G401 (cell line): ENCODE data around the gene C19orf33. TPM values are rescaled to one million over a fixed set of nuclear protein-coding genes. Genes with fewer than 3 reads are reported as not detected.

ENCODE experiments used
- DNase-seq: peaks from one replicate; pipeline ENCODE4 v3.0.0-alpha.2; 2015; ENCODE audit warnings: low spot score
- in situ Hi-C: cut with HindIII; loops from 2 replicates; pipeline ENCODE4 v1.10.0; 2016; ENCODE audit warnings: low sequenced_read_pairs, mixed read lengths
- total RNA-seq: library from RNA; depleted of rRNA; stranded (reverse); fragments of >200 nt; shearing (Covaris generic); gene quantifications from 2 replicates; pipeline ENCODE4 v1.2.3, GENCODE V29; 2014

C19orf33 gene
- total RNA-seq, 1 experiment from 2014 or later = not detected

- in situ Hi-C loops = no loop called here
- DNase-seq = no peak
These were observed 3.0 kb downstream of the C19orf33 start for GRCh38 chr19:38307076-38307475.

- in situ Hi-C loops = no loop called here
- DNase-seq = no peak
These were observed 3.5 kb downstream of the C19orf33 start for GRCh38 chr19:38307597-38307996.

GRCh38 chr19:38308006-38308766 lies 4.1 kb downstream of the C19orf33 start:
- in situ Hi-C loops = no loop called here
- no peak for DNase-seq

- DNase-seq = no peak
- in situ Hi-C loops = no loop called here
These were observed 5.0 kb downstream of the C19orf33 start for GRCh38 chr19:38308926-38309614.

- in situ Hi-C loops = no loop called here
- no peak for DNase-seq
These were observed 5.7 kb downstream of the C19orf33 start for GRCh38 chr19:38309615-38310278.

- in situ Hi-C loops = no loop called here
These were observed 6.2 kb downstream of the C19orf33 start for GRCh38 chr19:38310279-38310670.

GRCh38 chr19:38310986-38311385 lies 6.9 kb downstream of the C19orf33 start:
- no peak for DNase-seq
- in situ Hi-C loops = no loop called here

More at GRCh38 chr19:38310279-38310670, 6.2 kb downstream of the C19orf33 start:
- no peak for DNase-seq

GRCh38 chr19:38315657-38316476 lies 11.8 kb downstream of the C19orf33 start, which contains the start of gene YIF1B:
YIF1B (minus strand) TSS chr19:38315947; CDS start chr19:38315917, 30 bp downstream.
- in situ Hi-C loops = no loop called here
- peak; percentile 99 for DNase-seq

- DNase-seq = no peak
- in situ Hi-C loops = no loop called here
These were observed 12.5 kb downstream of the C19orf33 start for GRCh38 chr19:38316477-38317067.

GRCh38 chr19:38317104-38317612 lies 13.1 kb downstream of the C19orf33 start:
- DNase-seq = no peak
- in situ Hi-C loops = no loop called here

- in situ Hi-C loops = no loop called here
- DNase-seq = no peak
These were observed 14.6 kb downstream of the C19orf33 start for GRCh38 chr19:38318660-38319059.

- DNase-seq = no peak
- in situ Hi-C loops = no loop called here
These were observed 15.6 kb downstream of the C19orf33 start, which contains the start of gene KCNK6 for GRCh38 chr19:38319421-38320258. KCNK6 (plus strand) TSS chr19:38319845; CDS start chr19:38319951, 106 bp downstream.

GRCh38 chr19:38320969-38321339 lies 16.9 kb downstream of the C19orf33 start:
- in situ Hi-C loops = no loop called here
- no peak for DNase-seq

- no peak for DNase-seq
- in situ Hi-C loops = no loop called here
These were observed 17.7 kb downstream of the C19orf33 start for GRCh38 chr19:38321646-38322196.

- in situ Hi-C loops = no loop called here
- DNase-seq = no peak
These were observed 19.2 kb downstream of the C19orf33 start for GRCh38 chr19:38323291-38323690.

GRCh38 chr19:38324431-38324830 lies 20.4 kb downstream of the C19orf33 start:
- in situ Hi-C loops = no loop called here

GRCh38 chr19:38326591-38326990 lies 22.5 kb downstream of the C19orf33 start:
- in situ Hi-C loops = no loop called here
- DNase-seq = no peak

More at GRCh38 chr19:38324431-38324830, 20.4 kb downstream of the C19orf33 start:
- DNase-seq = no peak
